ENCODE data around the gene GRK1.
A peak's percentile ranks its signal among the peaks of the same experiment; 100 is the strongest.

GRK1 gene

DNA sequence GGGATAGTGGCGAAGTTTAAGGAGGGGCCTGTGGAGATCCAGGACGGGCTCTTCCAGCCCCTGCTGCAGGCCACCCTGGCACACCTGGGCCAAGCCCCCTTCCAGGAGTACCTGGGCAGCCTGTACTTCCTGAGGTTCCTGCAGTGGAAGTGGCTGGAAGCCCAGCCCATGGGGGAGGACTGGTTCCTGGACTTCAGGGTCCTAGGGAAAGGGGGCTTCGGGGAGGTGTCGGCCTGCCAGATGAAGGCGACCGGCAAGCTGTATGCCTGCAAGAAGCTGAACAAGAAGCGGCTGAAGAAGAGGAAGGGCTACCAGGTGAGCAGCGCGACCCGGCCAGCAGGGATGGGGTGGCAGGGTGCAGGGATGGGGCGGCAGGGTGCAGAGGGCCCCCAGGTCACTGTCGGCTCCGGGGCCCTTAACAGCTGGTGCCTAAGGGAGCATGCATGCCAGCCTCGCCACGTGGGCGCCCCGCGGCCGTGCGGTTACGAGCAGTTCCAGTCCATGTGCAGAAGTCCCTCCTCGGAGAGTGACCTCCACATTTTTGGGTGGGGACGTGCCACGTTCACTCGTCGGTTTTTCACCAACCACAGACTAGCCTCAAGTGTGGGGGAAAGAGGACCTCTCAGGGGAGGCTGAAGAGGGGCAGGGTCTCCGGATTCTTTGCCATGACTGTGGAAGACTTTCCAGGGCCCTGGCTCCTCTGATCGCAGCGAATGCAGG lies 912 bp downstream of the GRK1 start:
- no peak for DNase-seq

DNA sequence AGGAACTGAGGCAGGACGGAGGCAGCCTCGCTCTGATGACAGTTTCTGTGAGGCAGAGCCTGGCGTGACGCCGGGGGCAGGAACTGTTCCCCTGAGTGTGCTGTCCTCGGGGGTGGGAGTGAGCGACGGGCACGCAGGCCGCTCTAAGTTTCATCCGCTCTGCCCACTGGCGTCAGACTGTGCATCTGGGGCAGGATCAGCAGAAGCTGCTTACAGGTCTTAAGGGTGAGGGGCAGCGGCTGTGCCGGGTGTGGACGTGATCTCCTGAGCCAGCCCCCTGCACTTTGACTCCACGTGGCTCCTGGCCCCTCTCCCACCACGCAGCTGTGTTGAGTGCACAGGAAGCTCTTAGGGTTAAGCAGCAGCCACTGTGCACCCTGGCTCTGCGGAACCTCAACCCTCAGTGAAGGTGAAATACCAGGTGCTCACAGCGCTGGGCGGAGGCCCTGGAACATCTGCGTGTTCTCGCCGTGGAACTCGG lies 1.5 kb downstream of the GRK1 start:
- DNase-seq = no peak

DNA sequence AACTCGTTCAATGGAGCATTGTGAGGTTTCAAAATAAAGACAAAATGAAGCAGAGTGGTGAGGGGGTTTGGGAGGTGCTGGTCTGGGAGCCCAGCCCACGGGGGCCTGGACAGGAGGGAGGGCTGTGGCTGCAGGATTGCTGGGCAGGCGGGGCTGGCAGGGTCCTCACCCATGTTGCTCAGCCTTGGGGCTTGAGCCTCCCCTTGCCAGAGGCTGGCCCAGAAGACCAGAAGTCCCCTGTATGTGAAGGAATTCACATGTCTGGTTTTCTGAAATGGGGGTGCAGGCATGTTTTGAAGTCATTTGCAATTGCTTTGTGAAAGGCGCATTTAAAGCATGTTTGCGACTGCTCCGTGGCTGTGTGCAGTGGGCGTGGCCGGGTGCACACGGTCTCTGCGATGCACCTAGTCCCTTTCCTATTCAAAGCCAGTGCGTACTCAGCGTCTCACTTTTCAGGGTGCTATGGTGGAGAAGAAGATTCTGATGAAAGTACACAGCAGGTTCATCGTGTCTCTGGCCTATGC lies 2.3 kb downstream of the GRK1 start:
- DNase-seq = no peak

DNA sequence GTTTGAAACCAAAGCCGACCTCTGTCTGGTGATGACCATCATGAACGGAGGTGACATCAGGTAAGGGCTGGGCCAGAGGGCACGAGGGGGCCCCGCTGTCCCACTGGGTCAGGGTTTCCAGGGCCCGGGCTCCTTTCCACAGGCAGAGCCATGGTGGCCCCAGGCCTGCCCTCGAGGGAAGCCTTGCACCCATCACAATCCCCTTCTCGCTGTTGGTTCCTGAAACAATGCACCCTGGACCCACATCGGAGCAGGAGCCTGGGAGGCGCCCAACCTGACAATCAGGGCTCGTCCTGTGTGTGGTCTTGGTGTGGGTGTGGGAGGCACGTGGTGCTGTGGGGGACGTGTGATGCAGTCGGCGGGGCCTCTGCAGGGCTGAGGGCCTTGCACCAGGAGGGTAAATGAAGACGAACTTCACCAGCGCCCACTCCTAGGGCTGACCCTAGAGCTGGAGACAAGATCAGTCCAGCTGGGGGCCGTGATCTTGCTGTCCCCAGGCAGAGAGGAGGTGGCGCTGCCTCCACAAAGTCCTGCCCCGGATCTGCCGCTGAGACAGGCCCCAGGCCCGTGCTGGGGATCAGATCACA lies 2.8 kb downstream of the GRK1 start:
- DNase-seq = no peak

DNA sequence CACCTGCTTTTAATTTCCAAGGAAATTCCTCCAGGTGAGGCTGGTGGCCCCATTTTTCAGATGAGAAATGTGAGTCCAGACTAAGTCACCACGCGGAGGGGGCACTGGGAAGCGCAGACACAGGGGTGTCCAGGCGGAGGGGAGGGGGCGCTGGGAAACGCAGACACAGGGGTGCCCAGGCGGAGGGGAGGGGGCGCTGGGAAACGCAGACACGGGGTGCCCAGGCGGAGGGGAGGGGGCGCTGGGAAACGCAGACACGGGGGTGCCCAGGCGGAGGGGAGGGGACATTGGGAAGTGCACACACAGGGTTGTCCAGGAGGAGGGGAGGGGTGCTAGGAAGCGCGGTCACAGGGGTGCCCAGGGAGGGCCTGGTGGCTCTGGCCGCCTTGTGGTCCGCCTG lies 3.5 kb downstream of the GRK1 start:
- no peak for DNase-seq

DNA sequence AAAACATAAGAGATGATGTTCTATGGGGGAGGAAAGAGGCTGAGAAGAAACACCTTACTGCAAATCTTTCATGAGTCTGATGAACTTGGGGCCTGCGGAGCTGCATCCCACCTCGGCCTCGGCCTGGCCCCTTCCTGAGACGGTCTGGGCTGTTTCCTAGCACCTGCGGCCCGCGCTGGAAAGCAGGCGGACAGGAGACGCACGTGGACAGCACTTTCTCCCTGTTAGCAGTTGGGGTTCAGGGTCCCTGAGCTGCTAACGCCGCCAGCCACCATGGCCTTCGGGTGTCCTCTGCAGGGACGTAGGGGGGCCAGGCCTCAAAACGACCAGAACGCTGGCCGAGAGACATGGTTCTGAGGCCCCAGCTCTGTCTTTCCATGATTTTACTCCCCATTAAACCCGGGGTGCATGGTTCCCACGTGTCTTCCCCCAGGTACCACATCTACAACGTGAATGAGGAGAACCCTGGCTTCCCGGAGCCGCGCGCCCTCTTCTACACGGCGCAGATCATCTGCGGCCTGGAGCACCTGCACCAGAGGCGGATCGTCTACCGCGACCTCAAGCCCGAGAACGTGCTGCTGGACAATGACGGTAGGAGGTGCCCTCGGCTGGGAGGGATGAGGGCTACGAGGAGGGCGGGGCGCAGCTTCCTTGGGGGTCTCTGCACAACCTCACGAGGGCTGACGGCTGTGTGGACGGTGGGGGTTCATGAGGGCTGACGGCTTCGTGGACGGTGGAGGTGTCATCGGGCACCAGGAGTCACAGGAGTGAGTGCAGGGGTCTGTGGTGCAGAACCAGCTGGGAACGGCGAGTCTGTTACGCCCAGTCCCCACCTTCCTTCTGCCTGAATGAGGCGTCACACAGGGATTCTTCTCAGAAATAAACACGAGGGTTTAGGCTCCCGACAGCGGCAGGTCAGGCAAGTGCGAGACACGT lies 4.3 kb downstream of the GRK1 start:
- no peak for DNase-seq

DNA sequence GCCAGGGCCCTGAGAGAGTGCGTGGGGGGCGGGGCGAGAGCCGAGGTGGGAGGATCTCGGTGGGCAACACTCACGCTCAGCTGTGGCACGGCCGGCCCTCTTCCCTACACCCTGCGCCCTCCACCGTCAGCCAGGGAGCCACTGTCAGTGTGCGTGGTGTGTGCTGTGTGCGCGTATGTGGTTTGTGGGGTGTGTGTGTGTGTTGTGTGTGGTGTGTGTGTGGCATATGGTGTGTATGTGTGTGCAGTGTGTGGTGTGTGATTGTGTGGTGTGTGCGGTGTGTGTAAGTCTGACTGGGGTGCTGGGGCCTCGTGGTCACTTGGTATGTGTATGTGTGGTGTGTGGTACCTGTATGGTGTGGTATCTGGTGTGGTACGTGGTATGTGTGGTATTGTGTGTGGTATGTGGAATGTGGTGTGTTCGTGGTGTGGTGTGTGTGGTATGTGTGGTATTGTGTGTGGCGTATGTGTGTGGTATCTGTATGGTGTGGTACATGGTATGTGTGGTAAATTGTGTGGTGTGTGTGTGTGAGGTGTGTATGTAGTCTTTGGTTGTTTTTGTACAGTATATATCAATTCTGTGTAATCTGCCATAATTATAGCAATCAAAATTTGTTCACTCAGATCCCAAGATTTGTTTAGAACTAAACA lies 5.1 kb downstream of the GRK1 start:
- no peak for DNase-seq

DNA sequence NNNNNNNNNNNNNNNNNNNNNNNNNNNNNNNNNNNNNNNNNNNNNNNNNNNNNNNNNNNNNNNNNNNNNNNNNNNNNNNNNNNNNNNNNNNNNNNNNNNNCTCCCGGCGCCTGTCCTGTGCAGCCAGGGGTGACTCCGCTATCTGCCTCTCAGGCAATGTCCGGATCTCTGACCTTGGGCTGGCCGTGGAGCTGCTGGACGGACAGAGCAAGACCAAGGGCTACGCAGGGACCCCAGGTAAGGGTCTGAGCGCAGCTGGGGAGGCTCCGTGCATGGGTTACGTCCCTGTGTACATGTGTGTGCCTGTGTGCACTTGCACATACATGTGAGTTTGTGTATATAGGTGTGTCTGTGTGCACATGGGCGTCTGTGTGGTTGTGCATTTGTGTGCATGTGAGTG lies 55.9 kb downstream of the GRK1 start:
- DNase-seq = no peak

DNA sequence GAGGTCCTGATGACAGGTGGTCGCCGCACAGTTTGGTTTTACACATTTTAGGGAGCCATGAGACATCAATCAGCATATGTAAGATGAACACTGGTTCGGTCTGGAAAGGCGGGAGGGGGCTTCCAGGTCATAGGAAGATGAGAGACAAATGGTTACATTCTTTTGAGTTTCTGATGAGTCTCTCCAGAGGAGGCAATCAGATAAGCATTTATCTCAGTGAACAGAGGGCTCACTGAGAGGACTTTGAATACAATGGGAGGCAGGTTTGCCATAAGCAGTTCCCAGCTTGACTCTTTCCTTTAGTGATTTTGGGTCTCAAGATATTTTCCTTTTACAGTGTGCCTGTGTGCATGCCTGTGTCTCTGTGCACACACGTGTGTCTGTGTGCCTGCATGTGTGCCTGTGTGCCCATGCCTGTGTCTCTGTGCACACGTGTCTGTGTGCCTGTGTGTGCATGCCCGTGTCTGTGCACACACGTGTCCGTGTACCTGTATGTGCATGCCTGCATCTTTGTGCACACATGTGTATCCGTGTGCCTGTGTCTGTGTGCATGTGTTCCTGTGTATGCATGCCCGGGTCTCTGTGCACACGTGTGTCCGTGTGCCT lies 56.5 kb downstream of the GRK1 start:
- no peak for DNase-seq

DNA sequence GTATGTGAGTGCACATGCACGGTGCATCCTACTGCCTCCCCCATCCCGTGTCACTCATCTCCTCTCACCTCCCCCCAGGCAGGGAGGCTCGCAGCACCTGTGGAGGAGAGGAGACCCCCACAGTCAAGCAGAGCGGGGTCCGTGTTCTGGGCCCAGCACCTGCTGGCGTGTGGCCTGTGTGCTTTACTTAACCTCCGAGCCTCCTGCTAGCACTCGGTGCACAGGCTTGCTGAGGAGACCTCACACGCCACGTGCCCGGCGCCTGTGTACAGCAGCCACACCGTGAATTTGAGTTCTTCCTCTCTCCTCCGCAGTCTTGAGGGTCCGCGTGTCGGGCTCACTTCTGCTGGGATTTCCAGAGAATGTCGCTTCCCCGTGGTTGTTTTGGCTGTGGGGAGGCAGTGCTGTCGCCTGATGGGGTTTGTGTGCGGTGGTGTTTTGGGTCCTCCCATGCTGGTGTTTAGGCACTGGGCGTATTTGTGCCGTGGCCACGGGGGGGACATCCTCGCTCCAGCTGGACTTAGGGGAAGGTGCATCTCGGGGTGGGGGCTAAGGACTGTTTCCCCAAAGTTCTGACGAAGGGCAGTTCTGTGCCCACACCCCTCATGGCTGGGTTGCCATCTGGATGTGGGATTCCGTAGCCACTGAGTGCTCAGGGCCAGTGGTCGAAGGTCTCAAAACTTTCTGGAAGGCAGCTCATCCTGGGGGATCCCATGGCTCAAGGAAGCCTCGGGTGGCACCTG lies 57.2 kb downstream of the GRK1 start:
- DNase-seq = no peak

DNA sequence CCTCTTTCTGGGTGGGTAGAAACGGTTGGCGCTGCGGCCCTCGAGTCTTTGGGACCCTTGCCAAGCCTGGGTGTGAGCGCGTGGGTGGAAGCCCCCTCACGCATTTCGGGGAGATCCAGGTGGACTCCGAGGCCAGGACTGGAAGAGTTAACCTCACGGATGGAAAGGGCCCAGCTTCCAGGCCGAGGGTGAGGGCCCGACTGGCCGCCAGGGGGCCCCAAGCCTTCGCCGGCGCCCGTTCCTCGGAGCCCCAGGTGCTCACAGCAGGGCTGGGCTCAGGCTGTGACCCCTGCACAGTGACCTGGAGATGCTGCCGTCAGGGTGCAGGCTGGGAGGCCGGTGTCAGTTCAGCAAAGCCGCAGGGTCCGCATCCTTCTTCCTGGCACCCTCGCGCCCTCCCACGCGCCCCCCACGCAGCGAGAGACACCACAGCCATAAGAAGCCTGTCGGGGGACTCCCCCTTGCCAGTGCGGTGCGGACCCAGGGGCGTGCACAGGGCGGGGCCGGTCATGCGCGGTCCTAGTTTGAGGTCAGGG lies 57.8 kb downstream of the GRK1 start:
- peak; percentile 86 for DNase-seq

DNA sequence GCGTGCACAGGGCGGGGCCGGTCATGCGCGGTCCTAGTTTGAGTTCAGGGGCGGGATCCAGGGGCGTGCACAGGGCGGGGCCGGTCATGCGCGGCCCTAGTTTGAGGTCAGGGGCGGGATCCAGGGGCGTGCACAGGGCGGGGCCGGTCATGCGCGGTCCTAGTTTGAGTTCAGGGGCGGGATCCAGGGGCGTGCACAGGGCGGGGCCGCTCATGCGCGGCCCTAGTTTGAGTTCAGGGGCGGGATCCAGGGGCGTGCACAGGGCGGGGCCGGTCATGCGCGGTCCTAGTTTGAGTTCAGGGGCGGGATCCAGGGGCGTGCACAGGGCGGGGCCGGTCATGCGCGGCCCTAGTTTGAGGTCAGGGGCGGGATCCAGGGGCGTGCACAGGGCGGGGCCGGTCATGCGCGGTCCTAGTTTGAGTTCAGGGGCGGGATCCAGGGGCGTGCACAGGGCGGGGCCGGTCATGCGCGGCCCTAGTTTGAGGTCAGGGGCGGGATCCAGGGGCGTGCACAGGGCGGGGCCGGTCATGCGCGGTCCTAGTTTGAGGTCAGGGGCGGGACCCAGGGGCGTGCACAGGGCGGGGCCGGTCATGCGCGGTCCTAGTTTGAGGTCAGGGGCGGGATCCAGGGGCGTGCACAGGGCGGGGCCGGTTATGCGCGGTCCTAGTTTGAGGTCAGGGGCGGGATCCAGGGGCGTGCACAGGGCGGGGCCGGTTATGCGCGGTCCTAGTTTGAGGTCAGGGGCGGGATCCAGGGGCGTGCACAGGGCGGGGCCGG lies 58.5 kb downstream of the GRK1 start:
- DNase-seq = peak; percentile 63

DNA sequence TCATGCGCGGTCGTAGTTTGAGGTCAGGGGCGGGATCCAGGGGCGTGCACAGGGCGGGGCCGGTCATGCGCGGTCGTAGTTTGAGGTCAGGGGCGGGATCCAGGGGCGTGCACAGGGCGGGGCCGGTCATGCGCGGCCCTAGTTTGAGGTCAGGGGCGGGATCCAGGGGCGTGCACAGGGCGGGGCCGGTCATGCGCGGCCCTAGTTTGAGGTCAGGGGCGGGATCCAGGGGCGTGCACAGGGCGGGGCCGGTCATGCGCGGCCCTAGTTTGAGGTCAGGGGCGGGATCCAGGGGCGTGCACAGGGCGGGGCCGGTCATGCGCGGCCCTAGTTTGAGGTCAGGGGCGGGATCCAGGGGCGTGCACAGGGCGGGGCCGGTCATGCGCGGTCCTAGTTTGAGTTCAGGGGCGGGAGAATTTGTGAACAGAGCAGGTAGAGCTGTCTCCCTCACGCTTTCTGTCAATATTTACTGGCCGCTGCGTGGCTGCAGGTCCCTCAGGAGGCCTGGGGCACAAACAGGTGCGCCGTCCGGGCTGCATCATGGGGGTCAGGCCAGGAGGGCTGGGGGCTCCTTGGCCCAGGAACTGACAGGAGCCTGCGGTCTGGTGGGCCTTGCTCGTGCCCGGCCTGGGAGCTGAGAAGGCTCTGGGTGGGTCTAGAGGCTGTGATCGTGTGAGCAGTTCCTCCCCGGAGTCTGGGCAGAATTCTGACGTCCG lies 59.2 kb downstream of the GRK1 start:
- DNase-seq = peak; percentile 32

DNA sequence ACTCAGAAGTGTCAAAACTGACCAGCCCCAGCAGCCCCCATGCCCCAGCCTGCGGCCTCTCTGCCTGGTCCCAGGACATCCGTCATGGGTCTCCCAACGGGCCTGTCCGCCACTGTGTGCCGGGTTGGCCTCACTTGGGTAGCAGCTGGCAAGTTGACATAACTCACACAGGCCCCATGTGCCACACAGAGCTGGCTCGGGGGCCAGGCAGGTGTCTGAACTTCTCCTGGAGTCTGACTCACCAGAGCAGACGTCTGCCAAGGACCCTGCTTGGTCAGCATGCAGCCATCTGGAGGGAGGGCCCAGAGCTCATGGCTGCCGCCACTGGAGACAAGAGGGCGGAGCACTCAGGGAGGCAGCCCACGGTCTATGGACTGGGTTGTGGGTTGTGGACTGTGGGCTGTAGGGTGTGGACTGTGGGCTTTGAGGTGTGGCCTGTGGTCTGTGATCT lies 60.0 kb downstream of the GRK1 start:
- no peak for DNase-seq

DNA sequence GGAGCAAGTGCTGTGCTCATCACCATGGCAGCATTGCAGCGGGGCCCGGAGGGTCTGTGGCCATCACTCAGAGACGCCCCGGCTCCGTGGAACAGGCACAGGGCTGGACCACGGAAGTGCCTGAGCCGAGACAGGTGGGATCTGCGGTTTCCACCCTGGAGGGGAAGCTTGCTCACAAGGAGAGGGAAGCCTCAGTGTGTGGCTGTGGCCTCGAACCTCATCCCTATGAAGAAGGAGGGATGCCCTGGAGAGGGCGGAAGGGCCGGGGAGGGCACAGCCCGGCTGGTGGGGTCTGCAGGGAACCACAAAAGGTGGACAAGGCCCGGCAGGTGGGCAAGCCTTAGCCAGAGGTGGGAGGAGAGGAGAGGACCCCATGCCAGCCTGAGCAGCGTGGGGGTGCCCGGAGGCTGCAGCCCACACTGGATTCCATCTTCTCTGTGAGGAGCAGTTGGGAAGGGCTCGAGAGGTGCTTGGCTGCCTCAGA lies 61.6 kb downstream of the GRK1 start:
- DNase-seq = no peak

DNA sequence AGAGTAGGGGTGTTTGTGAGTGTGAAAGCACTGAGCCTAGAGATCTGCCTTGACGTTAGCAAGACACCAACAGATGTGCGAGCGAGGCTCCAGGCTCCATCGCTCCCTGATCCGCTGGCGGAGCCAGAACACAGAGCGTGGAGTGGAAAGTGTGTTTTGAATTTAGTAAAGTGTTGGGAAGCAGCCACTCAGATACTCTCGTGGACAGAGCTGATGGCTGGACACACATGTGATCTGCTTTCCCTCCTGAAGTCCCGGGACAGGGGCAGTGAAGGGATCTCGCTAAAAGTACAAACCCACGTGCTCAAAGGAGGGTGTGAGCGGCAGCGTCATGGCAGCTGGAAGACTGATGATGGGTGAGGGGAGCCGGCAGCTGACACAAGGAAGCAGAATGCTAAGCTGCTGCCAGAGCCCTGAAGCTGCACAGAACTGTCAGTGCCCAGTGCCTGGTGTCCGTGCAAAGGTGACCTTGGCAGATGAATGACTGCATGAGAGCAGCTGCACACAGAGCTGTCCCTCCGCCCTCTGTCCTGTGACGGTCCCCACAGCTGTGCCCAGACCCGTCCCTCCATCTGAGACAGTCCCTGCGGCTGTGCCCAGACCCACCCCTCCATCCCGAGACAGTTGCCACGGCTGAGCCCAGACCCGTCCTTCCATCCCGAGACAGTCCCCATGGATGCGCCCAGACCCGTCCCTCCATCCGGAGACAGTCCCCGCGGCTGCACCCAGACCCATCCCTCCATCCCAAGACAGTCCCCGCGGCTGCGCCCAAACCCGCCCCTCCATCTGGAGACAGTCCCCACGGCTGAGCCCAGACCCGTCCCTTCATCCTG lies 62.4 kb downstream of the GRK1 start:
- no peak for DNase-seq

DNA sequence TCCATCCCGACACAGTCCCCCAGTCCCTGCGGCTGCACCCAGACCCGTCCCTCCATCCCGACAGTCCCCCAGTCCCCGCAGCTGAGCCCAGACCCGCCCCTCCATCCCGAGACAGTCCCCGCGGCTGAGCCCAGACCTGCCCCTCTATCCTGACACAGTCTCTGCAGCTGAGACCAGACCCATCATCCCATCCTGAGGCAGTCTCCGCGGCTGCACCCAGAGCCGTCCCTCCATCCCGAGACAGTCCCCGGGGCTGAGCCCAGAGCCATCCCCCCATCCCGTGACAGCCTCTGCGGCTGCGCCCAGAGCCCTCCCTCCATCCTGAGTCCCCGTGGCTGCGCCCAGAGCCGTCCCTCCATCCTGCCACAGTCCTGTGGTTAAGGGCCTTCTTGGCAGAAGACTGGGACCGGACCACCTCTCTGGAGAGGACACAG lies 63.3 kb downstream of the GRK1 start:
- no peak for DNase-seq

DNA sequence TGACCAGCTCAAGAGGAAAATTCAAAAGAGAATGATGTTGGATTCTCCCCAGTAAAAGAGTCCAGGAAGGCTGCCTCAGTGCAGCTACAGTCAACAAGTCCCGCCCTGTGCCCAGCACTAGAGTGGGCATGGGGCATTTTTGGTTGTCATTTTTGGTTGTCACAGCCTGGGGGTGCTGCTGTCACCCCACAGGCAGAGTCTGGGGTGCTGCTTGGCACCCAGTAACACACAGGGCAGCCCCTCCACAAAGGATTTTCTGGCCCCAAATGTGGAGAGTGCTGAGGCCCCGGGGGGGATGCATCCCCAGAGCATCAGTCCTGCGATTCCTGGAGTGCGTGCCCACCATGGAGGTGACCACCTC lies 63.8 kb downstream of the GRK1 start:
- no peak for DNase-seq

All from effector CD4-positive, alpha-beta T cell (primary cell).